OCI-LY7 (cell line): ENCODE results near the gene NDUFB3.

Experiments used
- EZH2phosphoT487 ChIP-seq: fragments of 200-600 bp; sonication (generic); IDR thresholded peaks from 2 replicates; pipeline ENCODE4 v1.6.1; 2018; ENCODE audit warnings: low read depth, borderline replicate concordance, mild to moderate bottlenecking, mixed run types, antibody characterized with exemption, low read length, moderate library complexity, mixed read lengths
- TF ChIP-seq, protein P1 (sequence below): fragments of 200-600 bp; sonication (generic); conservative IDR thresholded peaks from 2 replicates; pipeline ENCODE4 v1.5.1; 2014; ENCODE audit warnings: mild to moderate bottlenecking, antibody characterized with exemption, low read length, moderate library complexity, mixed read lengths

GRCh38 chr2:201040867-201041628, 30.8 kb upstream of the NDUFB3 start:
- TF ChIP-seq, protein P1, sequence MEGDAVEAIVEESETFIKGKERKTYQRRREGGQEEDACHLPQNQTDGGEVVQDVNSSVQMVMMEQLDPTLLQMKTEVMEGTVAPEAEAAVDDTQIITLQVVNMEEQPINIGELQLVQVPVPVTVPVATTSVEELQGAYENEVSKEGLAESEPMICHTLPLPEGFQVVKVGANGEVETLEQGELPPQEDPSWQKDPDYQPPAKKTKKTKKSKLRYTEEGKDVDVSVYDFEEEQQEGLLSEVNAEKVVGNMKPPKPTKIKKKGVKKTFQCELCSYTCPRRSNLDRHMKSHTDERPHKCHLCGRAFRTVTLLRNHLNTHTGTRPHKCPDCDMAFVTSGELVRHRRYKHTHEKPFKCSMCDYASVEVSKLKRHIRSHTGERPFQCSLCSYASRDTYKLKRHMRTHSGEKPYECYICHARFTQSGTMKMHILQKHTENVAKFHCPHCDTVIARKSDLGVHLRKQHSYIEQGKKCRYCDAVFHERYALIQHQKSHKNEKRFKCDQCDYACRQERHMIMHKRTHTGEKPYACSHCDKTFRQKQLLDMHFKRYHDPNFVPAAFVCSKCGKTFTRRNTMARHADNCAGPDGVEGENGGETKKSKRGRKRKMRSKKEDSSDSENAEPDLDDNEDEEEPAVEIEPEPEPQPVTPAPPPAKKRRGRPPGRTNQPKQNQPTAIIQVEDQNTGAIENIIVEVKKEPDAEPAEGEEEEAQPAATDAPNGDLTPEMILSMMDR = no peak
- no peak for TF ChIP-seq EZH2phosphoT487
